ENCODE results near the gene EXOC3.

EXOC3 gene

GRCh38 chr5:510521-510920 is 67.5 kb downstream of the EXOC3 start:
- H3K27me3 ChIP-seq, result peaks cover 0 to 50% of the 10 kb centered on the region in 2 donors
- peaks cover 0 to 6% (median 0%) of the 10 kb centered on the region in 4 donors for H3K4me1 ChIP-seq
- intact Hi-C loops (cut with DNase I; ENCODE audit: low total_unique reads), result no loop called here
- no peaks in the 10 kb centered on the region for H3K36me3 ChIP-seq
- H3K9me3 ChIP-seq, result no peaks in the 10 kb centered on the region
- no peak for DNase-seq
- TF ChIP-seq, protein P1, sequence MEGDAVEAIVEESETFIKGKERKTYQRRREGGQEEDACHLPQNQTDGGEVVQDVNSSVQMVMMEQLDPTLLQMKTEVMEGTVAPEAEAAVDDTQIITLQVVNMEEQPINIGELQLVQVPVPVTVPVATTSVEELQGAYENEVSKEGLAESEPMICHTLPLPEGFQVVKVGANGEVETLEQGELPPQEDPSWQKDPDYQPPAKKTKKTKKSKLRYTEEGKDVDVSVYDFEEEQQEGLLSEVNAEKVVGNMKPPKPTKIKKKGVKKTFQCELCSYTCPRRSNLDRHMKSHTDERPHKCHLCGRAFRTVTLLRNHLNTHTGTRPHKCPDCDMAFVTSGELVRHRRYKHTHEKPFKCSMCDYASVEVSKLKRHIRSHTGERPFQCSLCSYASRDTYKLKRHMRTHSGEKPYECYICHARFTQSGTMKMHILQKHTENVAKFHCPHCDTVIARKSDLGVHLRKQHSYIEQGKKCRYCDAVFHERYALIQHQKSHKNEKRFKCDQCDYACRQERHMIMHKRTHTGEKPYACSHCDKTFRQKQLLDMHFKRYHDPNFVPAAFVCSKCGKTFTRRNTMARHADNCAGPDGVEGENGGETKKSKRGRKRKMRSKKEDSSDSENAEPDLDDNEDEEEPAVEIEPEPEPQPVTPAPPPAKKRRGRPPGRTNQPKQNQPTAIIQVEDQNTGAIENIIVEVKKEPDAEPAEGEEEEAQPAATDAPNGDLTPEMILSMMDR (IDR thresholded peaks at IDR 0.05), result no peak
- H3K27ac ChIP-seq, result no peak overlapping the region
- H3K4me3 ChIP-seq, result no peak overlapping the region

GRCh38 chr5:511476-511875 is 68.5 kb downstream of the EXOC3 start:
- Histone ChIP-seq H3K4me1 (peaks cover 0 to 6% (median 0%) of the 10 kb centered on the region in 4 donors), H3K36me3 (no peaks in the 10 kb centered on the region), H3K27ac (no peak overlapping the region), H3K9me3 (no peaks in the 10 kb centered on the region), H3K27me3 (peaks cover 0 to 46% of the 10 kb centered on the region in 2 donors), H3K4me3 (no peak overlapping the region)
- TF ChIP-seq, protein P1 (IDR thresholded peaks at IDR 0.05), result no peak
- intact Hi-C loops (cut with DNase I; ENCODE audit: low total_unique reads), result no loop called here
- DNase-seq, result no peak

GRCh38 chr5:513216-514100 is 70.5 kb downstream of the EXOC3 start:
- intact Hi-C loops (cut with DNase I; ENCODE audit: low total_unique reads), result no loop called here
- H3K9me3 ChIP-seq, result no peaks in the 10 kb centered on the region
- peaks cover 0 to 6% (median 0%) of the 10 kb centered on the region in 4 donors for H3K4me1 ChIP-seq
- H3K36me3 ChIP-seq, result no peaks in the 10 kb centered on the region
- H3K27ac ChIP-seq, result no peak overlapping the region
- no peak for DNase-seq
- TF ChIP-seq, protein P1 (IDR thresholded peaks at IDR 0.05), result no peak
- peaks cover 0 to 52% of the 10 kb centered on the region in 2 donors for H3K27me3 ChIP-seq
- no peak overlapping the region for H3K4me3 ChIP-seq

DNA sequence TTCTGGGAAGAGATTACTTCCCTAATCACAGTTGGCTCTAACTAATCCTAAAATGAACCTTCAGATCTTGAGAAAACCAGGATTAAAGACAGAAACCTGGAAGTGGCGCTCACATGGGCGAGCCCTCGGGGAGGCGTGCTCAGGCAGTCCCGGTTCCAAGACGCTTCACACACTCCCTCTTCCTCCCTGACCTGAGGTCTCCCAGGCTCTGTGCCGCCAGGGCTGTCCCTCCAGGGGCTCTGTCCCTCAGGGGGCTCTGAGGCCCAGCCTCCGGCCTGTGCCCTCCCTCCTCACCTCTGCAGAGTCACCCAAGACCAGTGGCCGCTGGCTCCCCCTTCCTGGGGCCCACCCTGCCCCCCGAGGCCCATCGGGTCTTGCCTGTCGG is 71.1 kb downstream of the EXOC3 start:
- Histone ChIP-seq H3K27me3 (peaks cover 0 to 58% of the 10 kb centered on the region in 2 donors), H3K27ac (no peak overlapping the region), H3K4me1 (peaks cover 0 to 6% (median 0%) of the 10 kb centered on the region in 4 donors), H3K36me3 (no peaks in the 10 kb centered on the region), H3K4me3 (no peak overlapping the region), H3K9me3 (no peaks in the 10 kb centered on the region)
- TF ChIP-seq, protein P1 (IDR thresholded peaks at IDR 0.05), result no peak
- DNase-seq, result no peak
- intact Hi-C loops (cut with DNase I; ENCODE audit: low total_unique reads), result no loop called here

DNA sequence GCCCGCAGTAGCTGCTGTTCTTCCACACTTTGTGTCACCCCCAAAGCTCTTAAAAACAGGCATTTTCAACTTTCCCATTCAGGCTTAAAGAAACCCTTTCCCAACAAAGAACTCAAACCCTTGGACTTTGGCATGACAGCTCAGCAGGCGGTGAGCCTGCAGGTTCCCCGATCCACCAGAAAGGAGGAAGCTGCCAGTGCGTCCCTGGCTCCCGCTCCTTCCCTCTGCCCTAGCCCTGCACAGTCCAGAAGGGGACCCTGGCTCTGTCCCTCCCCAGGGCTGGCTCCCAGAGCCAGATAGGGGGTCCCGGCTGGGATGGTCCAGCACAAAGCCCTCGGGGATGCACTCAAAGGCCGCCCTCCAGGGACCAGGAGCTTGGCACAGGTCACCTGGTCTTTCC is 71.7 kb downstream of the EXOC3 start:
- no peak for DNase-seq
- no peak overlapping the region for H3K27ac ChIP-seq

More for the DNA sequence above, 71.7 kb downstream of the EXOC3 start:
- H3K4me1 ChIP-seq, result peaks cover 0 to 6% (median 0%) of the 10 kb centered on the region in 4 donors
- TF ChIP-seq, protein P1 (IDR thresholded peaks at IDR 0.05), result no peak
- intact Hi-C loops (cut with DNase I; ENCODE audit: low total_unique reads), result no loop called here
- no peaks in the 10 kb centered on the region for H3K9me3 ChIP-seq
- H3K36me3 ChIP-seq, result no peaks in the 10 kb centered on the region
- no peak overlapping the region for H3K4me3 ChIP-seq
- H3K27me3 ChIP-seq, result peaks cover 0 to 64% of the 10 kb centered on the region in 2 donors
